MM.1S (cell line): Measurements from ENCODE around the gene HMGCS2.

ENCODE experiments used
- CTCF ChIP-seq: fragments of 300-600 bp; sonication (generic); IDR thresholded peaks from 2 replicates; pipeline ENCODE4 v1.5.1; 2016; ENCODE audit warnings: antibody characterized with exemption, low read length, mixed read lengths
- EZH2 ChIP-seq: fragments of 300-600 bp; sonication (generic); optimal IDR thresholded peaks from 2 replicates; pipeline ENCODE3; 2017; ENCODE audit warnings: low read depth, mild to moderate bottlenecking, antibody characterized with exemption, low read length, mixed read lengths

GRCh38 chr1:119740261-119740660, 28.4 kb downstream of the HMGCS2 start:
- TF ChIP-seq EZH2 (no peak), CTCF (no peak)
